Hepatocyte (in vitro differentiated cells): ENCODE measurements around the gene KIAA0513. TPM values are rescaled to one million over a fixed set of nuclear protein-coding genes. Genes with fewer than 3 reads are reported as not detected.

Source experiments
- DNase-seq: peaks from one replicate; pipeline ENCODE4 v3.0.0-alpha.2; 2016; ENCODE audit warnings: low spot score
- H2AFZ ChIP-seq: fragments of 200-600 bp; sonication (generic); 2 replicates; pipeline ENCODE4 v1.6.0; 2016; ENCODE audit warnings: antibody characterized with exemption, mild to moderate bottlenecking
- H3K27ac ChIP-seq: fragments of 200-600 bp; sonication (generic); 2 replicates; pipeline ENCODE4 v1.5.1; 2016; ENCODE audit warnings: mild to moderate bottlenecking
- H3K27me3 ChIP-seq: fragments of 200-600 bp; sonication (generic); 2 replicates; pipeline ENCODE4 v1.6.1; 2016
- H3K36me3 ChIP-seq: fragments of 200-600 bp; sonication (generic); replicated peaks from 2 replicates; pipeline ENCODE4 v1.5.1; 2016; ENCODE audit warnings: low read depth; ENCODE audit not compliant: insufficient read depth
- H3K4me1 ChIP-seq: fragments of 200-600 bp; sonication (generic); 2 replicates; pipeline ENCODE4 v1.5.1; 2016; ENCODE audit warnings: mild to moderate bottlenecking, moderate library complexity; ENCODE audit not compliant: insufficient read depth
- H3K4me2 ChIP-seq: fragments of 200-600 bp; sonication (generic); 2 replicates; pipeline ENCODE4 v1.6.0; 2016
- H3K4me3 ChIP-seq: fragments of 200-600 bp; sonication (generic); 2 replicates; pipeline ENCODE4 v1.5.1; 2016; ENCODE audit warnings: mild to moderate bottlenecking
- H3K79me2 ChIP-seq: fragments of 200-600 bp; sonication (generic); 2 replicates; pipeline ENCODE4 v1.6.0; 2017; ENCODE audit warnings: mild to moderate bottlenecking
- H3K9me2 ChIP-seq: fragments of 200-600 bp; sonication (generic); replicated peaks from 2 replicates; pipeline ENCODE4 v1.6.0; 2017; ENCODE audit warnings: mild to moderate bottlenecking; ENCODE audit not compliant: insufficient read depth
- H3K9me3 ChIP-seq: fragments of 200-600 bp; sonication (generic); 2 replicates; pipeline ENCODE4 v1.5.1; 2016; ENCODE audit warnings: low read depth, mild to moderate bottlenecking
- H4K20me1 ChIP-seq: fragments of 200-600 bp; sonication (generic); 2 replicates; pipeline ENCODE4 v1.6.0; 2016; ENCODE audit warnings: mild to moderate bottlenecking; ENCODE audit not compliant: insufficient read depth, poor library complexity, severe bottlenecking
- EZH2 ChIP-seq: fragments of 200-600 bp; sonication (generic); IDR thresholded peaks from 2 replicates; pipeline ENCODE4 v1.6.1; 2016; ENCODE audit warnings: antibody characterized with exemption, mild to moderate bottlenecking, borderline replicate concordance
- EZH2phosphoT487 ChIP-seq: fragments of 200-600 bp; sonication (generic); IDR thresholded peaks from one replicate; pipeline ENCODE4 v1.6.1; 2018; ENCODE audit warnings: antibody characterized with exemption, mild to moderate bottlenecking, low read depth, moderate library complexity; ENCODE audit not compliant: unreplicated experiment, severe bottlenecking
- WGBS: methylation state at CpG from one replicate; pipeline ENCODE4 v1.1.6; 2016; ENCODE audit warnings: low lambda C conversion rate; ENCODE audit errors: missing lambda C conversion rate; 5-methylcytosine and 5-hydroxymethylcytosine counted together
- polyA plus RNA-seq: library from polyadenylated mRNA; unstranded; fragments of >200 nt; fragmentation: Nextera tagmentation; extraction: Ambion mirVana; gene quantifications from 2 replicates; pipeline ENCODE4 v1.2.1, GENCODE V29; 2016
- total RNA-seq: library from RNA; depleted of rRNA; stranded (reverse); fragments of >200 nt; gene quantifications from 2 replicates; pipeline ENCODE4 v1.2.3, GENCODE V29; 2014
- TF ChIP-seq, protein P1 (sequence below): fragments of 200-600 bp; sonication (generic); IDR thresholded peaks from 2 replicates; pipeline ENCODE4 v1.5.1; 2016; ENCODE audit warnings: antibody characterized with exemption, mild to moderate bottlenecking; ENCODE audit not compliant: poor library complexity

The KIAA0513 gene
- total and polyA plus RNA-seq, 2 experiments from 2014 or later: 10.1 to 14.9 TPM

DNA sequence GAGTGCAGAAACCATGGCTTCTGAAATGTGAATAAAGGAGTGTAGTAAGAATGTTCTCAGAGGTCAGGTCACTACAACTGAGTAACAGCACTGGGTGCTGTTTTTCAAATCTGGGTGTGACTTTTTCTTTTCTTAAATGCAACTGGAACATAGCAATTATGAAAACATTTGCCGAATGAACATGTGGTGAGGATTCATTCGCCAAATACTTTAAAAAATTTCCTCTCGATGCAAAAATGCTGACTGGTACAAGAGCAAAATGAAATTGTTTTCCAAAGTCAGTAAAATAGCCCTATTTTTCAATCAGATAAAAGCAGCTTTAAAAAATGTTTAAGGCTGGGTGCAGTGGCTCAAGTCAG, 34.9 kb upstream of the KIAA0513 start:
- H3K27ac ChIP-seq: peak overlapping the region; percentile 98
- WGBS: 84% methylated on average over 3 of the region's 3 CpGs
- H3K36me3 ChIP-seq: no peaks in the 10 kb centered on the region
- TF ChIP-seq, protein P1, sequence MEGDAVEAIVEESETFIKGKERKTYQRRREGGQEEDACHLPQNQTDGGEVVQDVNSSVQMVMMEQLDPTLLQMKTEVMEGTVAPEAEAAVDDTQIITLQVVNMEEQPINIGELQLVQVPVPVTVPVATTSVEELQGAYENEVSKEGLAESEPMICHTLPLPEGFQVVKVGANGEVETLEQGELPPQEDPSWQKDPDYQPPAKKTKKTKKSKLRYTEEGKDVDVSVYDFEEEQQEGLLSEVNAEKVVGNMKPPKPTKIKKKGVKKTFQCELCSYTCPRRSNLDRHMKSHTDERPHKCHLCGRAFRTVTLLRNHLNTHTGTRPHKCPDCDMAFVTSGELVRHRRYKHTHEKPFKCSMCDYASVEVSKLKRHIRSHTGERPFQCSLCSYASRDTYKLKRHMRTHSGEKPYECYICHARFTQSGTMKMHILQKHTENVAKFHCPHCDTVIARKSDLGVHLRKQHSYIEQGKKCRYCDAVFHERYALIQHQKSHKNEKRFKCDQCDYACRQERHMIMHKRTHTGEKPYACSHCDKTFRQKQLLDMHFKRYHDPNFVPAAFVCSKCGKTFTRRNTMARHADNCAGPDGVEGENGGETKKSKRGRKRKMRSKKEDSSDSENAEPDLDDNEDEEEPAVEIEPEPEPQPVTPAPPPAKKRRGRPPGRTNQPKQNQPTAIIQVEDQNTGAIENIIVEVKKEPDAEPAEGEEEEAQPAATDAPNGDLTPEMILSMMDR: no peak
- TF ChIP-seq EZH2: no peak
- no peak for TF ChIP-seq EZH2phosphoT487
- H3K4me2 ChIP-seq: peak overlapping the region; percentile 64
- no peak overlapping the region for H3K4me3 ChIP-seq
- no peaks in the 10 kb centered on the region for H3K9me2 ChIP-seq
- peaks cover 11% of the 10 kb centered on the region for H4K20me1 ChIP-seq
- H3K79me2 ChIP-seq: peaks cover 88% of the 10 kb centered on the region
- peaks cover 33% of the 10 kb centered on the region for H3K4me1 ChIP-seq
- no peaks in the 10 kb centered on the region for H3K27me3 ChIP-seq
- no peak overlapping the region for H2AFZ ChIP-seq
- no peaks in the 10 kb centered on the region for H3K9me3 ChIP-seq
- no peak for DNase-seq

DNA sequence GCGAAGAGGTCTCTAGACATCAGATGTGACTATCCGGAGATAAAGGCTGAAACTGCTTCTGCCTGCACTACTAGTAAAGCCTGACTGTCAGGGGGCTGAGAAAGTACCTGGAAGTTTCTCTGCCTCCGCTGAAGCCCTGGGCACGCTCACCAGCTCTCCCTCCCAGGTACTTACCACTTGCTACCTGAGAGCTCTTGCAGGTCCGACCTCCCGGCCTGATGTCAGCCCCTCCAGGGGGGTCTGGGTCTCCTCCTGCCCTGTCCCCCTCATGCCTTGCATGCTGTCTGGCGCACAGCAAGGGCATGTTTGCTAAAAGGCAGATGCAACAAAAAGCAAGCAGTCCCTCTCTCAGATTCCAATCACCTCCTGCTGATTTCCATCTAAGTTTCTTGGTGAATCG, 33.7 kb upstream of the KIAA0513 start:
- DNase-seq: no peak
- Histone ChIP-seq H3K4me1 (peaks cover 39% of the 10 kb centered on the region), H4K20me1 (peaks cover 12% of the 10 kb centered on the region), H3K27me3 (no peaks in the 10 kb centered on the region), H2AFZ (no peak overlapping the region), H3K9me3 (no peaks in the 10 kb centered on the region), H3K79me2 (peaks cover 88% of the 10 kb centered on the region), H3K27ac (peak overlapping the region; percentile 98), H3K4me3 (no peak overlapping the region), H3K9me2 (no peaks in the 10 kb centered on the region), H3K4me2 (peak overlapping the region; percentile 59), H3K36me3 (no peaks in the 10 kb centered on the region)
- WGBS: 75% methylated on average over 8 of the region's 8 CpGs
- no peak for TF ChIP-seq EZH2phosphoT487

DNA sequence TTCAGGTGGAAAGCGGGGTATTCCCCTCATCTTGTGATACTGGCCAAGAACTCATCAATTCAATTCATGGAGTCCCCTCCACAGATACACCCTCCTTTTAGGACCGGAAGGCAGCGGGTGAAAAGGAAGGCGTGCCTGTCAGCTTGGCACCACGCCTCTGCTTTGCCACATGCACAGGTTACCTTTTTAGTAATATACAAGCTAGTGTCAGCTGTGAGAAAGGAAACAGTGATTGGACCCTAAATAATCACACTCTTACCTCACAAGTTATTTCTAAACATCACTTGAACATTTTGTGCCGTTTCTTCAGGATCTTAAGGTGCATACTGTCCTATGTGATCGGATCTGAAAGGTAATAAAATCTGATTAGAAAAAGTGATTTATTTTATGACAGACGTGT, 31.9 kb upstream of the KIAA0513 start:
- Histone ChIP-seq H3K9me3 (no peaks in the 10 kb centered on the region), H3K9me2 (no peaks in the 10 kb centered on the region), H3K79me2 (peaks cover 86% of the 10 kb centered on the region), H3K4me3 (no peak overlapping the region), H3K4me2 (no peak overlapping the region), H4K20me1 (peaks cover 9% of the 10 kb centered on the region), H3K27ac (peak overlapping the region; percentile 98), H2AFZ (no peak overlapping the region), H3K27me3 (no peaks in the 10 kb centered on the region), H3K4me1 (peaks cover 56% of the 10 kb centered on the region), H3K36me3 (no peaks in the 10 kb centered on the region)
- no peak for DNase-seq
- TF ChIP-seq, protein P1: no peak
- no peak for TF ChIP-seq EZH2
- TF ChIP-seq EZH2phosphoT487: no peak
- WGBS: 95% methylated on average over 8 of the region's 8 CpGs

DNA sequence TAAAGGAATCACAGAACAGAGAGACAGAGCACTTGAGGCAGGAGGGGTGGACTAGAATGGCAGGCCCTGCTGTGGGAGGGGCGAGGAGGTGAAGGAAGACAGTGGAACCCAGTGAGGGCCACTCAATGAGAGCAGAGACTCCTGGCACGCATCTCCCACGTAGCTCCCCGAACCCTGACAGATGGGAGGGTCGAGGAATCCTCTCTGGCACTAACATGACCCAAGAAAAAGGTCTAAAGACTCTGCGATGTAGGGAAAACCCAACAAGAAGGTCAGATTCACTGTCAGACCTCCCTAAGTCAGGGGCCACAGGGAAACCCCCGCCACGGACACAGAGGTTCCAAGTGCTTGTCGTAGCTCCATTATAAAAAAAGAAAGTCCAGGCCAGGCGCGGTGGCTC, 31.2 kb upstream of the KIAA0513 start:
- Histone ChIP-seq H3K4me1 (peaks cover 63% of the 10 kb centered on the region), H2AFZ (no peak overlapping the region), H3K36me3 (no peaks in the 10 kb centered on the region), H3K9me2 (no peaks in the 10 kb centered on the region), H3K27ac (peak overlapping the region; percentile 98), H3K9me3 (no peaks in the 10 kb centered on the region), H3K27me3 (no peaks in the 10 kb centered on the region), H3K4me3 (no peak overlapping the region), H3K79me2 (peaks cover 82% of the 10 kb centered on the region), H4K20me1 (peaks cover 9% of the 10 kb centered on the region), H3K4me2 (no peak overlapping the region)
- no peak for TF ChIP-seq EZH2phosphoT487
- TF ChIP-seq, protein P1: no peak
- no peak for TF ChIP-seq EZH2
- no peak for DNase-seq
- 96% methylated on average over 11 of the region's 11 CpGs for WGBS
